OCI-LY3 (cell line): ENCODE data around the gene GULP1.

Source experiments
- EZH2phosphoT487 ChIP-seq: fragments of 200-600 bp; shearing (Covaris generic); IDR thresholded peaks from 2 replicates; pipeline ENCODE4 v1.6.1; 2018; ENCODE audit warnings: antibody characterized with exemption, mixed run types, low read depth
- TF ChIP-seq, protein P1 (sequence below): fragments of 200-600, 300-600 bp; sonication (generic); IDR thresholded peaks from 2 replicates; pipeline ENCODE4 v1.5.1; 2014; ENCODE audit warnings: antibody characterized with exemption, low read length, low read depth

GRCh38 chr2:188601391-188601790 lies 309.7 kb downstream of the GULP1 start:
- TF ChIP-seq, protein P1, sequence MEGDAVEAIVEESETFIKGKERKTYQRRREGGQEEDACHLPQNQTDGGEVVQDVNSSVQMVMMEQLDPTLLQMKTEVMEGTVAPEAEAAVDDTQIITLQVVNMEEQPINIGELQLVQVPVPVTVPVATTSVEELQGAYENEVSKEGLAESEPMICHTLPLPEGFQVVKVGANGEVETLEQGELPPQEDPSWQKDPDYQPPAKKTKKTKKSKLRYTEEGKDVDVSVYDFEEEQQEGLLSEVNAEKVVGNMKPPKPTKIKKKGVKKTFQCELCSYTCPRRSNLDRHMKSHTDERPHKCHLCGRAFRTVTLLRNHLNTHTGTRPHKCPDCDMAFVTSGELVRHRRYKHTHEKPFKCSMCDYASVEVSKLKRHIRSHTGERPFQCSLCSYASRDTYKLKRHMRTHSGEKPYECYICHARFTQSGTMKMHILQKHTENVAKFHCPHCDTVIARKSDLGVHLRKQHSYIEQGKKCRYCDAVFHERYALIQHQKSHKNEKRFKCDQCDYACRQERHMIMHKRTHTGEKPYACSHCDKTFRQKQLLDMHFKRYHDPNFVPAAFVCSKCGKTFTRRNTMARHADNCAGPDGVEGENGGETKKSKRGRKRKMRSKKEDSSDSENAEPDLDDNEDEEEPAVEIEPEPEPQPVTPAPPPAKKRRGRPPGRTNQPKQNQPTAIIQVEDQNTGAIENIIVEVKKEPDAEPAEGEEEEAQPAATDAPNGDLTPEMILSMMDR = no peak
- TF ChIP-seq EZH2phosphoT487 = no peak
